IMR-90 (cell line): ENCODE measurements around the gene EMID1. TPM values are rescaled to one million over a fixed set of nuclear protein-coding genes. Genes with fewer than 3 reads are reported as not detected.

Experiments
- ATAC-seq: fragments of 200-7000 bp; cut with Tn5 transposase; 2 replicates; pipeline ENCODE4 v1.9.1; 2020; ENCODE audit warnings: low read depth, mild to moderate bottlenecking, moderate library complexity
- BruUV-seq: library from RNA; stranded (reverse); fragments of 400-500 nt; replicated peaks from 2 replicates; lab custom pipeline; 2021; lab: Mats Ljungman, UMichigan
- CTCF ChIA-PET: fragments of 300-600 bp; formaldehyde crosslinking; extraction: SDS; loops from one replicate; lab custom pipeline; 2021; ENCODE audit warnings: antibody characterized with exemption; lab: Yijun Ruan, JAX
- POLR2A ChIA-PET: fragments of 300-600 bp; sonication (Branson Sonifier 250); formaldehyde crosslinking; loops from one replicate; lab custom pipeline; 2022; ENCODE audit warnings: antibody characterized with exemption; ENCODE audit not compliant: unreplicated experiment; lab: Charles Lee
- DNase-seq: peaks from one replicate; pipeline ENCODE4 v3.0.0; 2013
- H2AFZ ChIP-seq: replicated peaks from 2 replicates; pipeline ENCODE3; 2013; ENCODE audit warnings: low read length, mild to moderate bottlenecking; ENCODE audit not compliant: poor library complexity
- H2AK5ac ChIP-seq: 2 replicates; pipeline ENCODE4 v1.6.1; 2013; ENCODE audit warnings: low read depth, low read length, inconsistent platforms
- H2AK9ac ChIP-seq: replicated peaks from 2 replicates; pipeline ENCODE3; 2013; ENCODE audit warnings: mild to moderate bottlenecking, low read depth, low read length, moderate library complexity; ENCODE audit not compliant: poor library complexity
- H2BK120ac ChIP-seq: 2 replicates; pipeline ENCODE4 v1.6.1; 2013; ENCODE audit warnings: low read depth, low read length, inconsistent platforms
- H2BK15ac ChIP-seq: 3 replicates; pipeline ENCODE4 v1.6.1; 2013; ENCODE audit warnings: low read depth, low read length, inconsistent platforms
- H2BK20ac ChIP-seq: 2 replicates; pipeline ENCODE4 v1.6.1; 2013; ENCODE audit warnings: low read depth, mild to moderate bottlenecking, inconsistent platforms, low read length, moderate library complexity
- H2BK5ac ChIP-seq: 2 replicates; pipeline ENCODE4 v1.6.1; 2013; ENCODE audit warnings: mild to moderate bottlenecking, low read depth, low read length, inconsistent platforms; ENCODE audit not compliant: poor library complexity, severe bottlenecking
- H3K14ac ChIP-seq: replicated peaks from 2 replicates; pipeline ENCODE4 v1.6.1; 2013; ENCODE audit warnings: low read depth, low read length, inconsistent platforms
- H3K18ac ChIP-seq: 2 replicates; pipeline ENCODE4 v1.6.1; 2013; ENCODE audit warnings: low read depth, low read length, control low read depth
- H3K23ac ChIP-seq: 2 replicates; pipeline ENCODE4 v1.6.1; 2013; ENCODE audit warnings: low read depth, low read length, inconsistent platforms
- H3K27ac ChIP-seq: 2 replicates; pipeline ENCODE4 v1.5.1; 2013; ENCODE audit warnings: mild to moderate bottlenecking, control low read depth, low read length; ENCODE audit not compliant: insufficient read depth
- H3K27me3 ChIP-seq: 2 replicates; pipeline ENCODE4 v1.6.1; 2013; ENCODE audit warnings: low read length; ENCODE audit not compliant: control insufficient read depth, insufficient read depth
- H3K36me3 ChIP-seq: 2 replicates; pipeline ENCODE4 v1.6.1; 2013; ENCODE audit warnings: low read length, mixed read lengths; ENCODE audit not compliant: control insufficient read depth, insufficient read depth
- H3K4ac ChIP-seq: 2 replicates; pipeline ENCODE4 v1.6.1; 2013; ENCODE audit warnings: low read depth, low read length, inconsistent platforms
- H3K4me1 ChIP-seq: 2 replicates; pipeline ENCODE4 v1.6.1; 2013; ENCODE audit warnings: low read length, mixed read lengths; ENCODE audit not compliant: control insufficient read depth, insufficient read depth
- H3K4me2 ChIP-seq: 2 replicates; pipeline ENCODE4 v1.6.1; 2013; ENCODE audit warnings: low read depth, mild to moderate bottlenecking, control low read depth, low read length, moderate library complexity
- H3K4me3 ChIP-seq: 2 replicates; pipeline ENCODE4 v1.5.1; 2013; ENCODE audit warnings: low read depth, mild to moderate bottlenecking, control low read depth, low read length, moderate library complexity; ENCODE audit not compliant: insufficient read depth
- H3K56ac ChIP-seq: 2 replicates; pipeline ENCODE4 v1.6.1; 2013; ENCODE audit warnings: low read length, inconsistent platforms; ENCODE audit not compliant: insufficient read depth; ENCODE audit errors: extremely low read depth
- H3K79me1 ChIP-seq, 2 experiments: 2 replicates each; pipeline ENCODE4 v1.6.1; 2013; ENCODE audit warnings: low read length in 2 of 2, inconsistent platforms in 1 of 2, low read depth in 1 of 2
- H3K9ac ChIP-seq: 2 replicates; pipeline ENCODE4 v1.6.1; 2013; ENCODE audit warnings: low read depth, low read length, control low read depth
- H3K9me1 ChIP-seq: 2 replicates; pipeline ENCODE4 v1.6.1; 2013; ENCODE audit warnings: low read length, inconsistent platforms; ENCODE audit not compliant: insufficient read depth
- H3K9me3 ChIP-seq: 2 replicates; pipeline ENCODE4 v1.6.1; 2013; ENCODE audit warnings: low read length; ENCODE audit not compliant: control insufficient read depth, insufficient read depth
- H4K20me1 ChIP-seq: 2 replicates; pipeline ENCODE4 v1.6.1; 2013; ENCODE audit warnings: low read length, inconsistent platforms; ENCODE audit not compliant: insufficient read depth
- H4K5ac ChIP-seq: 2 replicates; pipeline ENCODE4 v1.6.1; 2013; ENCODE audit warnings: mild to moderate bottlenecking, low read depth, low read length, control low read depth
- H4K8ac ChIP-seq, 2 experiments: 2 replicates each; pipeline ENCODE4 v1.6.1; 2013; ENCODE audit warnings: low read depth in 2 of 2, low read length in 2 of 2, control low read depth in 1 of 2, inconsistent platforms in 1 of 2
- H4K91ac ChIP-seq: 2 replicates; pipeline ENCODE4 v1.6.1; 2013; ENCODE audit warnings: low read depth, low read length, inconsistent platforms; ENCODE audit not compliant: insufficient read depth
- MAFK ChIP-seq: IDR thresholded peaks from 2 replicates; pipeline ENCODE4 v1.6.1; 2012; ENCODE audit warnings: low read depth, low read length, improper control_type of control experiment
- NFE2L2 ChIP-seq: fragments of 150-350 bp; IDR thresholded peaks from 2 replicates; pipeline ENCODE4 v1.6.1; 2016; ENCODE audit warnings: low read depth, mild to moderate bottlenecking, low read length
- RFX5 ChIP-seq: IDR thresholded peaks from 2 replicates; pipeline ENCODE4 v1.8.0; 2012; ENCODE audit warnings: low read depth, mild to moderate bottlenecking, low read length, moderate library complexity
- SMC3 ChIP-seq: fragments of 150-350 bp; IDR thresholded peaks from 2 replicates; pipeline ENCODE4 v1.6.1; 2016; ENCODE audit warnings: low read depth, mild to moderate bottlenecking, antibody characterized with exemption, low read length, moderate library complexity
- WGBS, 2 experiments: methylation state at CpG; one replicate each; pipeline versions ENCODE4 v1.1.5 to v1.1.7; 2013; ENCODE audit warnings: missing lambda C conversion rate in 2 of 2; ENCODE audit not compliant: insufficient read length in 1 of 2; ENCODE audit errors: extremely low coverage in 2 of 2; 5-methylcytosine and 5-hydroxymethylcytosine counted together
- dilution Hi-C: fragments of 300-500 bp; cut with HindIII; formaldehyde crosslinking; loops from one replicate; pipeline ENCODE4 v1.14.3; 2018; ENCODE audit warnings: low sequenced_read_pairs; ENCODE audit not compliant: unreplicated experiment
- in situ Hi-C: fragments of 300-500 bp; cut with MboI; formaldehyde crosslinking; loops from 3 replicates; pipeline ENCODE4 v1.14.3; 2019; ENCODE audit warnings: low sequenced_read_pairs, inconsistent platforms, mixed read lengths
- intact Hi-C: fragments of 100-400 bp; cut with micrococcal nuclease; formaldehyde crosslinking; loops from 2 replicates; pipeline ENCODE4 v1.10.0; 2022
- polyA plus RNA-seq, 3 experiments: library from polyadenylated mRNA; depleted of rRNA; stranded (reverse); fragments of >200 nt; gene quantifications; 2 replicates each; pipeline ENCODE4 v1.2.3, GENCODE V29; 2012; ENCODE audit warnings: low replicate concordance in 1 of 3
- total RNA-seq: library from RNA; depleted of rRNA; stranded (reverse); fragments of >200 nt; gene quantifications from 2 replicates; pipeline ENCODE4 v1.2.3, GENCODE V29; 2012
- TF ChIP-seq, protein P1 (sequence below): fragments of 150-350 bp; IDR thresholded peaks from 2 replicates; pipeline ENCODE4 v1.6.1; 2016; ENCODE audit warnings: low read depth, mild to moderate bottlenecking, low read length, moderate library complexity, borderline replicate concordance

The EMID1 gene
- total and polyA plus RNA-seq, 2 of the 4 experiments (the other 2 are of a cell fraction): 0.54 to 1.3 TPM

DNA sequence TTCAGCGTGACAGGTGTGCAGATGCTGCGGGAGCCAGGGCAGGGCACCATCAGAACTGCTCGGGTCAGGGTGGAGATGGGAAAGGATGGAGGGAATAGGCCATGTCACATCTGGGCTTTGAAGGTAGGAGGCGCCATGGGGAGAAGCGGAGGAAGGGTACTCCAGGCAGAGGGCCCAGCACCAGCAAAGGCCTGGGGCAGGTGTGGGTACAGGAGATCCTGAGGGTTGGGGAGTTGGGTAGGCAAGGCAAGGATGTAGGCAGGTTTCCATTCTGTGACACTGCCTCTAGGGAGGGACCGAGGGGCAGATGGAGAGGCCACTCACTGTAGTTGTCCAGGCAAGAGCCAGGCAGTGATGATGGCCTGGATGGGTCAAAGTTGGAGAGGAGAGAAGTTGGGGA is 8.5 kb downstream of the EMID1 start:
- no peak overlapping the region for H3K9ac ChIP-seq
- H3K14ac ChIP-seq: no peak overlapping the region
- BruUV-seq: no TSS peak
- ChIA-PET CTCF (no interaction called here), POLR2A (no interaction called here)
- TF ChIP-seq NFE2L2 (no peak), MAFK (no peak), RFX5 (no peak), SMC3 (no peak)
- TF ChIP-seq, protein P1, sequence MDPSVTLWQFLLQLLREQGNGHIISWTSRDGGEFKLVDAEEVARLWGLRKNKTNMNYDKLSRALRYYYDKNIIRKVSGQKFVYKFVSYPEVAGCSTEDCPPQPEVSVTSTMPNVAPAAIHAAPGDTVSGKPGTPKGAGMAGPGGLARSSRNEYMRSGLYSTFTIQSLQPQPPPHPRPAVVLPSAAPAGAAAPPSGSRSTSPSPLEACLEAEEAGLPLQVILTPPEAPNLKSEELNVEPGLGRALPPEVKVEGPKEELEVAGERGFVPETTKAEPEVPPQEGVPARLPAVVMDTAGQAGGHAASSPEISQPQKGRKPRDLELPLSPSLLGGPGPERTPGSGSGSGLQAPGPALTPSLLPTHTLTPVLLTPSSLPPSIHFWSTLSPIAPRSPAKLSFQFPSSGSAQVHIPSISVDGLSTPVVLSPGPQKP: no peak
- no peak overlapping the region for H3K27ac ChIP-seq
- no peak overlapping the region for H3K4me3 ChIP-seq
- no peaks in the 10 kb centered on the region; the same call in 1 of the 2 replicates for H4K20me1 ChIP-seq
- no peak overlapping the region for H3K4me2 ChIP-seq
- no peaks in the 10 kb centered on the region for H3K36me3 ChIP-seq
- dilution Hi-C loops: no loop called here
- DNase-seq (no peak), ATAC-seq (no peak)
- peaks cover 4% of the 10 kb centered on the region for H3K4me1 ChIP-seq
- no peak overlapping the region for H4K91ac ChIP-seq
- H3K18ac ChIP-seq: no peak overlapping the region
- H3K23ac ChIP-seq: no peak overlapping the region
- H2AK9ac ChIP-seq: no peak overlapping the region
- intact Hi-C loops: no loop called here
- H3K9me1 ChIP-seq: no peaks in the 10 kb centered on the region
- H4K8ac ChIP-seq: no peak overlapping the region
- 88% methylated on average over 4 of the region's 6 CpGs; no CpG with 5 or more reads in 1 of the 2 experiments for WGBS, 2 experiments
- no peak overlapping the region for H3K56ac ChIP-seq
- in situ Hi-C loops: no loop called here
- no peak overlapping the region for H2AFZ ChIP-seq
- H2BK120ac ChIP-seq: no peak overlapping the region
- H3K4ac ChIP-seq: no peak overlapping the region
- H2BK15ac ChIP-seq: no peak overlapping the region
- H2BK20ac ChIP-seq: no peak overlapping the region
- no peaks in the 10 kb centered on the region for H3K9me3 ChIP-seq
- H2BK5ac ChIP-seq: no peak overlapping the region
- no peak overlapping the region for H2AK5ac ChIP-seq
- no peak overlapping the region for H4K5ac ChIP-seq
- peaks cover 14% of the 10 kb centered on the region for H3K27me3 ChIP-seq
- no peaks in the 10 kb centered on the region for H3K79me1 ChIP-seq
